Omental fat pad (tissue), 4 donors: ENCODE measurements around the gene CCDC17. TPM values are rescaled to one million over a fixed set of nuclear protein-coding genes. Genes with fewer than 3 reads are reported as not detected.

ENCODE experiments used
- ATAC-seq: fragments of 150-250 bp; one replicate; pipeline ENCODE4 v1.9.1; 2016; ENCODE audit warnings: mild to moderate bottlenecking, moderate library complexity; ENCODE audit not compliant: low FRiP score
- DNase-seq: peaks from one replicate; pipeline ENCODE4 v3.0.0-alpha.2; 2019; ENCODE audit warnings: low spot score
- CTCF ChIP-seq, 3 donors: fragments of 450-650 bp; IDR thresholded peaks; one replicate each; pipeline ENCODE4 v1.5.1; 2016 to 2017; ENCODE audit warnings: antibody characterized with exemption in 3 of 3, mild to moderate bottlenecking in 3 of 3, moderate library complexity in 2 of 3
- total RNA-seq, 4 donors: library from RNA; depleted of rRNA; stranded (reverse); fragments of >200 nt; gene quantifications; one replicate each; pipeline ENCODE4 v1.1.0, GENCODE V29; 2016

CCDC17 gene
- total RNA-seq, 4 donors from 2014 or later = 0.84 to 8.4 (median 2.7) TPM

- DNase-seq = no peak
- no peak for ATAC-seq
- TF ChIP-seq CTCF (IDR thresholded peaks at IDR 0.05) = no peak
Observed at GRCh38 chr1:45594412-45594811, 29.4 kb downstream of the CCDC17 start.

- ATAC-seq (no peak), DNase-seq (no peak)
- TF ChIP-seq CTCF (IDR thresholded peaks at IDR 0.05) = no peak
Observed at GRCh38 chr1:45589861-45590260, 34.0 kb downstream of the CCDC17 start.

GRCh38 chr1:45586769-45587168, 37.1 kb downstream of the CCDC17 start:
- no peak for TF ChIP-seq CTCF (IDR thresholded peaks at IDR 0.05)
- no peak for DNase-seq
- ATAC-seq = no peak

- ATAC-seq (no peak), DNase-seq (no peak)
- no peak for TF ChIP-seq CTCF (IDR thresholded peaks at IDR 0.05)
Observed at GRCh38 chr1:45585496-45586075, 38.3 kb downstream of the CCDC17 start.

GRCh38 chr1:45585110-45585426, 38.8 kb downstream of the CCDC17 start:
- ATAC-seq = no peak
- TF ChIP-seq CTCF (IDR thresholded peaks at IDR 0.05) = no peak

GRCh38 chr1:45584351-45585109, 39.3 kb downstream of the CCDC17 start:
- DNase-seq (peak; percentile 68), ATAC-seq (peak; percentile 74)
- peak in 1 of 3 donors; percentile 9 for TF ChIP-seq CTCF (IDR thresholded peaks at IDR 0.05)

More at GRCh38 chr1:45585110-45585426, 38.8 kb downstream of the CCDC17 start:
- no peak for DNase-seq
